ENCODE data around the gene KMT2D. TPM values are rescaled to one million over a fixed set of nuclear protein-coding genes. Genes with fewer than 3 reads are reported as not detected.
A peak's percentile ranks its signal among the peaks of the same experiment; 100 is the strongest.

KMT2D gene
- polyA plus RNA-seq, 1 experiment: 9.7 TPM

DNA sequence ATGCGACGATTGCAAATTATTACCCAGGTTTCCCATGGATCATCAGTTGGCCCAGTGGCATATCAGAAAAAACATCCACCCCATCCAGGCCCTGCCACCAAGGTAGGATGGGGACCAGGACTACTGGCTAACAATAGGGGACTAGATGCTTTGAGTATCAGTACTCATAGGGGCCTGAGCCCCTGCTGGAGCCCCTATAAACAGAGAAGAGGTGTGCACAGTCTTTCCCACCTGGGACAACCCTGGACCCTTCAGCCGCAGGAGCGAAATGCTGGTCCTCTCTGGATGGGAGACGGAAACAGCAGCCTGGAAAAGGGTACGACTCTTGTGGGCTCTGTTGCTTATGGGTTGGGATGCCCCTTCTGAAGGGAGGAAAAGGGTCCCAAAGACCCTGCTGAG is 28.3 kb upstream of the KMT2D start:
- DNase-seq (ENCODE audit: low read depth): no peak
- Histone ChIP-seq H3K4me3 (ENCODE audit: low read depth, low read length) (no peak overlapping the region), H3K27me3 (ENCODE audit: control insufficient read depth, insufficient read depth, low read length) (peaks cover 11% of the 10 kb centered on the region), H3K36me3 (ENCODE audit: control insufficient read depth, insufficient read depth, low read length) (no peaks in the 10 kb centered on the region)
- ChIA-PET POLR2A (no interaction called here), CTCF (interaction anchor here (0.6 to 6.5 kb wide), 26 partner anchors 7 to 234 kb away, joined by 3 to 145 read pairs (median 6); partner anchors contain the start of genes KMT2D, LMBR1L, RHEBL1 and TROAP)
- TF ChIP-seq CTCF (IDR thresholded peaks at IDR 0.05; ENCODE audit: insufficient read depth, low read depth, low read length): no peak

DNA sequence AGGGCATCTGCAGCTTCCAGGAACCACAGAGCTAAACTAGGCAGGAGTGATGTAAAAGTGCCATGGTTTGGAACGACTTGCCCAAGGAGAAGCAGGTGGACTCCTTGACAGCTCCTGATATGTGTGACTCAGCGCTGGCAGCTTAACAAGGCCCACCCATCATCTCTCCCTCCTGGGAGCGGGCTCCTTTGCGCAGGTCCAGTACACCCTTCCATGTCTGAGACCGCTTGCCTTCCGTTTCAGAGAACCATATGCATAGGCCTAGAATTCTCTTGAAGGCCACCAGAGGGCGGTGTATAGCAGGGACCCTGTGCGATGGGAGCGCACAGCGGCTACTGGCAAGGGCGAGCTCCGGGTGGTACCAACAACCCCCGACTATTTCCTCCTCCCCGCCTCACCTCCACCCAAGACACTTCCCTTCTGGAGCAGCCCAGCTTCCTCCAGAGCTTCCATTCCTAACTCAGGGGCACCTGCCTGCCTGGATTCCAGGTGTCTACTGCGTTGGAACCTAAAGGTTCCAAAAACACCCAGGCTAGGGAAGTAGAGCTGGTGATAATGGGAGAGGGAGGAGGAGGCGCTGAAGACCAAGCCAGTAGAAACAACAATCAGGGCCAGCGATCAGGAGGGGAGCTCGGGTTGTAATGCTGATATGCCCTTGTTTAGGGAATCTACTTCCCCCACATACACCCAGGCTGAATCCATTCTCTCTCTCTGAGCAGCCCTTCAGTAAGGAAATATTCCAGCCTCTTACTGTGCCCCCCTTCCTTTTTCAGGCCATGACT is 27.7 kb upstream of the KMT2D start:
- peak; percentile 93 for TF ChIP-seq CTCF (IDR thresholded peaks at IDR 0.05; ENCODE audit: insufficient read depth, low read depth, low read length)
- peak; percentile 39 for DNase-seq (ENCODE audit: low read depth)
- peaks cover 9% of the 10 kb centered on the region for H3K27me3 ChIP-seq (ENCODE audit: control insufficient read depth, insufficient read depth, low read length)
- no peaks in the 10 kb centered on the region for H3K36me3 ChIP-seq (ENCODE audit: control insufficient read depth, insufficient read depth, low read length)
- POLR2A ChIA-PET: no interaction called here
- CTCF ChIA-PET: interaction anchor here (0.6 to 6.5 kb wide), 28 partner anchors 8 to 234 kb away, joined by 3 to 145 read pairs (median 6); partner anchors contain the start of genes KMT2D, LMBR1L, RHEBL1 and TROAP
- H3K4me3 ChIP-seq (ENCODE audit: low read depth, low read length): no peak overlapping the region

DNA sequence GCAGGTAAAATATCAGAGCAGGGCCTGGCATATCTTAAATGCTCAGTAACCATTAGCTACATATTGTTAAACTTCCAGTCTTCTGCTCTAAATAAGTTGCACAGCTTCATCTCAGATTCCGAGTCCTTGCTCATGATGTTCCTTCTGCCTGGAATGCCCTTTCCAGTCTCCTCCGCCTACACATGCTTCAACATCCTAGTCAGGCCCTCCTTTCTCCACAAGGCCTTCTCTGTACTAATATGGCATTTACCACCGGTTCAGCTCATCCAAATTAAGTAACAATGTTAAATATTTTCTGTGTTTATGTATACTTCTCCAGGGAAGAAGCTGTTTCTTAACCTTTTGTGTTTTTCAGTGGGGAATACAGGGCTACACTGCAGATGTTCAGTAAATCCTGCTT is 25.5 kb upstream of the KMT2D start:
- TF ChIP-seq CTCF (IDR thresholded peaks at IDR 0.05; ENCODE audit: insufficient read depth, low read depth, low read length): no peak
- Histone ChIP-seq H3K36me3 (ENCODE audit: control insufficient read depth, insufficient read depth, low read length) (no peaks in the 10 kb centered on the region), H3K4me3 (ENCODE audit: low read depth, low read length) (no peak overlapping the region), H3K27me3 (ENCODE audit: control insufficient read depth, insufficient read depth, low read length) (peaks cover 12% of the 10 kb centered on the region)
- peak; percentile 16 for DNase-seq (ENCODE audit: low read depth)
- POLR2A ChIA-PET: no interaction called here
- CTCF ChIA-PET: interaction anchor here (0.7 to 6.5 kb wide), 14 partner anchors 8 to 158 kb away, joined by 3 to 145 read pairs (median 4); partner anchors contain the start of genes DHH, LMBR1L and TUBA1B

DNA sequence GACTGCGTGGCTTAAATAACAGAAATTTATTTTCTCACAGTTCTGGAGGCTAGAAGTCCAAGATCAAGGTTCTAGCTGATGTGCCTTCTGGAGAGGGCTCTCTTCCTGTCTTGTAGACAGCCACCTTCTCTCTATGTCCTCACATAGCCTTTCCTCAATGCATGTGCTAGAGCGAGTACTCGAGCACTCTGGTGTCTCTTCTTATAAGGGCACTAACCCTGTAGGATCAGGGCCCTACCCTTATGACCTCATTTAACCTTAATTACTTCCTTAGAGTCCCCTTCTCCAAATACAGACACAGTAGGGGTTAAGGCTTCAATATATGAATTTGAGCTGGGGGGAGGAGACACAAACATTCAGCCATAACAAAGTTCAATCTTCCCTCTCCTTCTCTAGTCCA is 23.8 kb upstream of the KMT2D start:
- no peak for DNase-seq (ENCODE audit: low read depth)
- POLR2A ChIA-PET: no interaction called here
- H3K36me3 ChIP-seq (ENCODE audit: control insufficient read depth, insufficient read depth, low read length): no peaks in the 10 kb centered on the region
- TF ChIP-seq CTCF (IDR thresholded peaks at IDR 0.05; ENCODE audit: insufficient read depth, low read depth, low read length): no peak
- CTCF ChIA-PET: interaction anchor here (0.8 to 6.5 kb wide), 7 partner anchors 17 to 275 kb away, joined by 3 to 145 read pairs (median 5); no protein-coding TSS in a partner anchor
- no peak overlapping the region for H3K4me3 ChIP-seq (ENCODE audit: low read depth, low read length)
- H3K27me3 ChIP-seq (ENCODE audit: control insufficient read depth, insufficient read depth, low read length): peaks cover 14% of the 10 kb centered on the region

DNA sequence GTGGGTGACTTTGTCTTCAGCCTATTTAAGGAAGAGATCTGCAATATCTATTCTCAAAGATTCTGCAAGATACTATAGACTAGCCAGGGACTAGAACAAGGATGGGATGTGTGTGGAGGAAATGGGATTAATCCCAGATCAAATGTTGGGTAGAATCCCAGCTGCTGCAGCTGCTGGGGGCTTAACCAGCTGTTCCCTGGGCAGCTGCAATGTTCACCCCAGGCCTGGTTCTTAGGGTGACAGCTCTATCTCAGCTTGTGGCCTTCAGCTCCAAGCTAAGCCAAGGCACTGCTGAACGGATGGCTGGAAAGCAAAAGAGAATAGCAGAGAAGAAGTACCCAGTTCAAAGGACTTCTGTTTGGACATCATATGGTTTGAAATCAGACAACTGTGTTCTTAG is 19.2 kb upstream of the KMT2D start:
- TF ChIP-seq CTCF (IDR thresholded peaks at IDR 0.05; ENCODE audit: insufficient read depth, low read depth, low read length): no peak
- CTCF ChIA-PET: interaction anchor here (0.6 to 3.5 kb wide), 6 partner anchors 9 to 203 kb away, joined by 3 to 18 read pairs (median 4); no protein-coding TSS in a partner anchor
- no peak for DNase-seq (ENCODE audit: low read depth)

More for the DNA sequence above, 19.2 kb upstream of the KMT2D start:
- Histone ChIP-seq H3K36me3 (ENCODE audit: control insufficient read depth, insufficient read depth, low read length) (no peaks in the 10 kb centered on the region), H3K27me3 (ENCODE audit: control insufficient read depth, insufficient read depth, low read length) (peaks cover 8% of the 10 kb centered on the region), H3K4me3 (ENCODE audit: low read depth, low read length) (no peak overlapping the region)
- POLR2A ChIA-PET: no interaction called here
